IgD-negative memory B cell (primary cell): Measurements from ENCODE around the gene DIP2A. TPM values are rescaled to one million over a fixed set of nuclear protein-coding genes. Genes with fewer than 3 reads are reported as not detected.

Experiments used
- H3K27ac Mint-ChIP-seq, 3 donors: one replicate each; pipeline ENCODE4 v1.8.0; 2020 to 2022; ENCODE audit warnings: mild to moderate bottlenecking in 3 of 3, mixed read lengths in 3 of 3, moderate library complexity in 1 of 3
- H3K27me3 Mint-ChIP-seq: one replicate; pipeline ENCODE4 v1.8.0; 2021; ENCODE audit warnings: mixed read lengths
- H3K36me3 Mint-ChIP-seq: one replicate; pipeline ENCODE4 v1.8.0; 2020; ENCODE audit warnings: mild to moderate bottlenecking, mixed read lengths
- H3K4me1 Mint-ChIP-seq, 3 donors: one replicate each; pipeline ENCODE4 v1.8.0; 2020 to 2022; ENCODE audit warnings: mixed read lengths in 3 of 3, mild to moderate bottlenecking in 1 of 3
- H3K4me3 Mint-ChIP-seq, 4 donors: one replicate each; pipeline ENCODE4 v1.8.0; 2020 to 2022; ENCODE audit warnings: mild to moderate bottlenecking in 4 of 4, mixed read lengths in 4 of 4, moderate library complexity in 3 of 4
- H3K9me3 Mint-ChIP-seq, 3 donors: one replicate each; pipeline ENCODE4 v1.8.0; 2020 to 2021; ENCODE audit warnings: mixed read lengths in 3 of 3, mild to moderate bottlenecking in 1 of 3
- polyA plus RNA-seq: library from polyadenylated mRNA; unstranded; fragments of 300-500 nt; fragmentation: Illumina TruSeq; gene quantifications from one replicate; pipeline ENCODE4 v1.2.3, GENCODE V29; 2021

DIP2A gene
- polyA plus RNA-seq, 1 donor from 2014 or later: 7.6 TPM

GRCh38 chr21:46421756-46422555, 36.7 kb upstream of the DIP2A start:
- Mint-ChIP-seq H3K4me1 (no peaks in the 10 kb centered on the region), H3K27ac (no peak overlapping the region), H3K4me3 (no peak overlapping the region), H3K36me3 (peaks cover 5% of the 10 kb centered on the region), H3K9me3 (no peaks in the 10 kb centered on the region), H3K27me3 (no peaks in the 10 kb centered on the region)

- Mint-ChIP-seq H3K27ac (no peak overlapping the region), H3K9me3 (no peaks in the 10 kb centered on the region), H3K4me1 (no peaks in the 10 kb centered on the region), H3K4me3 (no peak overlapping the region), H3K27me3 (no peaks in the 10 kb centered on the region), H3K36me3 (peaks cover 5% of the 10 kb centered on the region)
Measured at GRCh38 chr21:46422636-46423241, 36.0 kb upstream of the DIP2A start.

GRCh38 chr21:46423546-46424038, 35.1 kb upstream of the DIP2A start:
- Mint-ChIP-seq H3K4me1 (no peaks in the 10 kb centered on the region), H3K9me3 (no peaks in the 10 kb centered on the region), H3K27me3 (no peaks in the 10 kb centered on the region), H3K4me3 (no peak overlapping the region), H3K36me3 (peaks cover 5% of the 10 kb centered on the region), H3K27ac (no peak overlapping the region)

- Mint-ChIP-seq H3K27ac (no peak overlapping the region), H3K4me1 (no peaks in the 10 kb centered on the region), H3K27me3 (no peaks in the 10 kb centered on the region), H3K9me3 (no peaks in the 10 kb centered on the region), H3K36me3 (peaks cover 1% of the 10 kb centered on the region), H3K4me3 (no peak overlapping the region)
Measured at GRCh38 chr21:46424039-46424591, 34.6 kb upstream of the DIP2A start.

- Mint-ChIP-seq H3K4me3 (no peak overlapping the region), H3K4me1 (no peaks in the 10 kb centered on the region), H3K27me3 (no peaks in the 10 kb centered on the region), H3K9me3 (no peaks in the 10 kb centered on the region), H3K27ac (peak overlapping the region; percentile 28 to 48 (median 46)), H3K36me3 (peaks cover 1% of the 10 kb centered on the region)
Measured at GRCh38 chr21:46424621-46425020, 34.1 kb upstream of the DIP2A start.

GRCh38 chr21:46425041-46425440, 33.6 kb upstream of the DIP2A start:
- Mint-ChIP-seq H3K27ac (peak overlapping the region; percentile 28 to 48 (median 46)), H3K36me3 (peaks cover 1% of the 10 kb centered on the region), H3K27me3 (no peaks in the 10 kb centered on the region), H3K4me1 (no peaks in the 10 kb centered on the region), H3K9me3 (no peaks in the 10 kb centered on the region), H3K4me3 (no peak overlapping the region)

GRCh38 chr21:46425571-46425970, 33.1 kb upstream of the DIP2A start:
- peak overlapping the region in 2 of 3 donors; percentile 28 to 39 for H3K27ac Mint-ChIP-seq
- no peak overlapping the region for H3K4me3 Mint-ChIP-seq
- no peaks in the 10 kb centered on the region for H3K27me3 Mint-ChIP-seq
- H3K36me3 Mint-ChIP-seq: peaks cover 1% of the 10 kb centered on the region
- no peaks in the 10 kb centered on the region for H3K9me3 Mint-ChIP-seq
- H3K4me1 Mint-ChIP-seq: no peaks in the 10 kb centered on the region

GRCh38 chr21:46426313-46427046, 32.2 kb upstream of the DIP2A start:
- Mint-ChIP-seq H3K27me3 (no peaks in the 10 kb centered on the region), H3K4me3 (no peak overlapping the region), H3K27ac (no peak overlapping the region), H3K9me3 (no peaks in the 10 kb centered on the region), H3K4me1 (peaks cover 0 to 2% (median 0%) of the 10 kb centered on the region in 3 donors), H3K36me3 (peaks cover 3% of the 10 kb centered on the region)

- H3K27ac Mint-ChIP-seq: no peak overlapping the region
- H3K27me3 Mint-ChIP-seq: no peaks in the 10 kb centered on the region
- peaks cover 6% of the 10 kb centered on the region for H3K36me3 Mint-ChIP-seq
- no peaks in the 10 kb centered on the region for H3K9me3 Mint-ChIP-seq
- H3K4me1 Mint-ChIP-seq: peaks cover 0 to 3% (median 1%) of the 10 kb centered on the region in 3 donors
- no peak overlapping the region for H3K4me3 Mint-ChIP-seq
Measured at GRCh38 chr21:46427516-46427915, 31.2 kb upstream of the DIP2A start.

GRCh38 chr21:46428286-46428685, 30.4 kb upstream of the DIP2A start:
- Mint-ChIP-seq H3K4me3 (no peak overlapping the region), H3K36me3 (peaks cover 6% of the 10 kb centered on the region), H3K9me3 (no peaks in the 10 kb centered on the region), H3K27ac (no peak overlapping the region), H3K4me1 (peaks cover 0 to 3% (median 1%) of the 10 kb centered on the region in 3 donors), H3K27me3 (no peaks in the 10 kb centered on the region)

- Mint-ChIP-seq H3K4me1 (peaks cover 0 to 3% (median 1%) of the 10 kb centered on the region in 3 donors), H3K4me3 (no peak overlapping the region), H3K36me3 (peaks cover 6% of the 10 kb centered on the region), H3K27ac (no peak overlapping the region), H3K27me3 (no peaks in the 10 kb centered on the region), H3K9me3 (no peaks in the 10 kb centered on the region)
Measured at GRCh38 chr21:46428987-46429710, 29.5 kb upstream of the DIP2A start.

- H3K27me3 Mint-ChIP-seq: no peaks in the 10 kb centered on the region
- H3K4me1 Mint-ChIP-seq: peaks cover 0 to 3% (median 1%) of the 10 kb centered on the region in 3 donors
- peak overlapping the region in 1 of 3 donors; percentile 67 for H3K27ac Mint-ChIP-seq
- H3K4me3 Mint-ChIP-seq: no peak overlapping the region
- H3K36me3 Mint-ChIP-seq: peaks cover 5% of the 10 kb centered on the region
- no peaks in the 10 kb centered on the region for H3K9me3 Mint-ChIP-seq
Measured at GRCh38 chr21:46429754-46430681, 28.7 kb upstream of the DIP2A start.

GRCh38 chr21:46431448-46431847, 27.2 kb upstream of the DIP2A start:
- H3K36me3 Mint-ChIP-seq: peaks cover 5% of the 10 kb centered on the region
- no peak overlapping the region for H3K4me3 Mint-ChIP-seq
- H3K27me3 Mint-ChIP-seq: no peaks in the 10 kb centered on the region
- H3K9me3 Mint-ChIP-seq: no peaks in the 10 kb centered on the region
- H3K4me1 Mint-ChIP-seq: peaks cover 0 to 3% (median 1%) of the 10 kb centered on the region in 3 donors
- H3K27ac Mint-ChIP-seq: no peak overlapping the region
